Neural progenitor cell (in vitro differentiated cells): ENCODE measurements around the gene PLXNB2.

Source experiments
- EZH2phosphoT487 ChIP-seq: fragments of 200-600 bp; sonication (generic); IDR thresholded peaks from 2 replicates; pipeline ENCODE4 v1.6.1; 2017; ENCODE audit warnings: antibody characterized with exemption
- TF ChIP-seq, protein P1 (sequence below): fragments of 200-600 bp; sonication (generic); IDR thresholded peaks from 2 replicates; pipeline ENCODE4 v1.5.1; 2017; ENCODE audit warnings: antibody characterized with exemption, mild to moderate bottlenecking

DNA sequence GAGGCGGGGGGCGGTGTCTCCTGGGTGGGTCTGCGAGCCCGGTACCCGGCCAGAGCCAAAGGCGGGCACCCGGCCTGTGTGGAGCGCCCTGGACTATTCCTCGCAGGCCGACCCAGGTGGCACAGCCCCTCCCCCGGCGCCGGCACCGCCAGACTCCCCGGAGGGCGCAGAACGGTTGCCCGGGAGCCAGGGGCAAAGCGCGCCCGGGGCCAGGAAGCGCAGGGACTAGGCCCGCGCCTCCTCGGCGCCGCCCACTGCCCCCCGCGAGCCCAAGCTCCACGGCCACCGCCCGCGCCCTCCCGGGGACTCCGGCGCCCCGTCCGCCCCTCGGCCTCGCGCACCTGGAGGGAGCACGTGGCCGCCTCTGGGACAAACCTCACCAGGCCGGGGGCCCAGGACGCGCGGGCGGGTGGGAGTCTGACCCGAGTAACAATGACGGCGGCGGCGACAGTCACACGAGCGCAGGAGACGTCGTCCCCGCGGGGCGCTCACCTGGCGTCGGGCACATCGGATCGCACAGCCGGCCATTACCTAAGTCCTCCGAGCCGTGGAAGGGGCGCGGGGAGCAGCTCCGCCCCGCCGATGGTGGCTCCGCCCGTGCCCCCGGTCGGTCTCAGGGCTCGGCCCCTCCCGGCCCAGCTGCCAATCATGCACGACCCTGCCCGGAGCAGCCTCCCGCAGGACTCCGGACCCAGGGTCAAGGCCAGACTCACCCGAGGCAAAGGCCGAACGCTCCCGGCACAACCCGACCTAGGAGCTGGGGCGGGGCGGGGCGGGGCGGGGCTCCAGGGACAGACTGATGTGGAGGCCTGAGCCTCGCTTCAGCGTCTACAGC lies 7.4 kb downstream of the PLXNB2 start:
- TF ChIP-seq, protein P1, sequence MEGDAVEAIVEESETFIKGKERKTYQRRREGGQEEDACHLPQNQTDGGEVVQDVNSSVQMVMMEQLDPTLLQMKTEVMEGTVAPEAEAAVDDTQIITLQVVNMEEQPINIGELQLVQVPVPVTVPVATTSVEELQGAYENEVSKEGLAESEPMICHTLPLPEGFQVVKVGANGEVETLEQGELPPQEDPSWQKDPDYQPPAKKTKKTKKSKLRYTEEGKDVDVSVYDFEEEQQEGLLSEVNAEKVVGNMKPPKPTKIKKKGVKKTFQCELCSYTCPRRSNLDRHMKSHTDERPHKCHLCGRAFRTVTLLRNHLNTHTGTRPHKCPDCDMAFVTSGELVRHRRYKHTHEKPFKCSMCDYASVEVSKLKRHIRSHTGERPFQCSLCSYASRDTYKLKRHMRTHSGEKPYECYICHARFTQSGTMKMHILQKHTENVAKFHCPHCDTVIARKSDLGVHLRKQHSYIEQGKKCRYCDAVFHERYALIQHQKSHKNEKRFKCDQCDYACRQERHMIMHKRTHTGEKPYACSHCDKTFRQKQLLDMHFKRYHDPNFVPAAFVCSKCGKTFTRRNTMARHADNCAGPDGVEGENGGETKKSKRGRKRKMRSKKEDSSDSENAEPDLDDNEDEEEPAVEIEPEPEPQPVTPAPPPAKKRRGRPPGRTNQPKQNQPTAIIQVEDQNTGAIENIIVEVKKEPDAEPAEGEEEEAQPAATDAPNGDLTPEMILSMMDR = no peak
- TF ChIP-seq EZH2phosphoT487 = peak; percentile 66
